GM12878 (cell line): ENCODE data around the gene CKS2. TPM values are rescaled to one million over a fixed set of nuclear protein-coding genes. Genes with fewer than 3 reads are reported as not detected.

Source experiments
- ATF7 ChIP-seq: fragments of 450-650 bp; IDR thresholded peaks from 2 replicates; pipeline ENCODE4 v1.6.1; 2016; ENCODE audit warnings: low read depth, mild to moderate bottlenecking
- BCLAF1 ChIP-seq: fragments of 450-650 bp; IDR thresholded peaks from 2 replicates; pipeline ENCODE4 v1.6.1; 2017; ENCODE audit warnings: antibody characterized with exemption, mild to moderate bottlenecking, moderate library complexity
- BMI1 ChIP-seq: fragments of 450-650 bp; IDR thresholded peaks from 2 replicates; pipeline ENCODE4 v1.6.1; 2016; ENCODE audit warnings: mild to moderate bottlenecking, moderate library complexity, borderline replicate concordance
- CBX5 ChIP-seq: sonication (generic); IDR thresholded peaks from 2 replicates; pipeline ENCODE4 v1.6.1; 2016; ENCODE audit warnings: low read depth, moderate library complexity, mild to moderate bottlenecking, inconsistent platforms
- CHD1 ChIP-seq: IDR thresholded peaks from 2 replicates; pipeline ENCODE4 v1.6.1; 2012; ENCODE audit warnings: low read depth, low read length, improper control_type of control experiment
- CREM ChIP-seq: IDR thresholded peaks from 2 replicates; pipeline ENCODE4 v1.6.1; 2014; ENCODE audit warnings: antibody characterized with exemption, low read depth
- EZH2 ChIP-seq: IDR thresholded peaks from 2 replicates; pipeline ENCODE4 v1.6.1; 2012; ENCODE audit warnings: low read depth, mild to moderate bottlenecking, control low read depth, inconsistent platforms, low read length, borderline replicate concordance; ENCODE audit not compliant: control insufficient read depth
- FOS ChIP-seq: IDR thresholded peaks from 3 replicates; pipeline ENCODE4 v1.6.1; 2011; ENCODE audit warnings: borderline replicate concordance; ENCODE audit not compliant: insufficient read length; ENCODE audit errors: extremely low read depth
- FOXM1 ChIP-seq: IDR thresholded peaks from 2 replicates; pipeline ENCODE4 v1.6.1; 2012; ENCODE audit warnings: low read depth, mild to moderate bottlenecking, inconsistent platforms, low read length, moderate library complexity
- JUND ChIP-seq: IDR thresholded peaks from 2 replicates; pipeline ENCODE4 v1.6.1; 2012; ENCODE audit warnings: low read depth, mild to moderate bottlenecking, low read length, improper control_type of control experiment, moderate library complexity
- MTA3 ChIP-seq: IDR thresholded peaks from 2 replicates; pipeline ENCODE4 v1.6.1; 2012; ENCODE audit warnings: low read length, inconsistent platforms, borderline replicate concordance
- MYB ChIP-seq: fragments of 150-350 bp; IDR thresholded peaks from 2 replicates; pipeline ENCODE4 v1.6.1; 2014; ENCODE audit warnings: mild to moderate bottlenecking, low read depth, low read length, borderline replicate concordance
- NFIC ChIP-seq: IDR thresholded peaks from 2 replicates; pipeline ENCODE4 v1.6.1; 2012; ENCODE audit warnings: low read depth, mild to moderate bottlenecking, inconsistent platforms, low read length, moderate library complexity
- PBX3 ChIP-seq: IDR thresholded peaks from 2 replicates; pipeline ENCODE4 v1.6.1; 2011; ENCODE audit warnings: mild to moderate bottlenecking, low read depth, low read length, moderate library complexity; ENCODE audit not compliant: insufficient replicate concordance
- PKNOX1 ChIP-seq: fragments of 450-650 bp; IDR thresholded peaks from 2 replicates; pipeline ENCODE4 v1.6.1; 2016; ENCODE audit warnings: mild to moderate bottlenecking
- RAD51 ChIP-seq: fragments of 450-650 bp; IDR thresholded peaks from 2 replicates; pipeline ENCODE4 v1.6.1; 2016; ENCODE audit warnings: moderate library complexity, mild to moderate bottlenecking, inconsistent platforms
- SMAD1 ChIP-seq: fragments of 450-650 bp; IDR thresholded peaks from 2 replicates; pipeline ENCODE4 v1.6.1; 2018; ENCODE audit warnings: mild to moderate bottlenecking, low read depth; ENCODE audit not compliant: partially characterized antibody
- SUZ12 ChIP-seq: fragments of 200-600 bp; sonication (generic); IDR thresholded peaks from one replicate; pipeline ENCODE4 v1.6.1; 2018; ENCODE audit warnings: antibody characterized with exemption, mild to moderate bottlenecking; ENCODE audit not compliant: unreplicated experiment
- ZBTB40 ChIP-seq: fragments of 450-650 bp; IDR thresholded peaks from 2 replicates; pipeline ENCODE4 v1.6.1; 2016; ENCODE audit warnings: mild to moderate bottlenecking, moderate library complexity, borderline replicate concordance
- ZNF207 ChIP-seq: fragments of 450-650 bp; IDR thresholded peaks from 2 replicates; pipeline ENCODE4 v1.6.1; 2014; ENCODE audit warnings: antibody characterized with exemption, mild to moderate bottlenecking, borderline replicate concordance
- polyA plus RNA-seq, 11 experiments: library from polyadenylated mRNA; depleted of rRNA in 4 of 11; unstranded in 6 of 11; stranded (reverse) in 5 of 11; fragments of >200 nt; fragmentation: Nextera tagmentation in 4 of 11; fragmentation: Illumina TruSeq in 1 of 11; extraction: Ambion mirVana in 4 of 11; extraction: Trizol in 1 of 11; gene quantifications; 1 replicate in 1 of 11; 2 replicates in 10 of 11; pipeline versions ENCODE4 v1.2.1 to v1.2.3, GENCODE V29; 2011 to 2016; ENCODE audit warnings: inconsistent platforms in 2 of 11, missing spikeins in 2 of 11, low read depth in 1 of 11
- total RNA-seq, 4 experiments: library from RNA; depleted of rRNA in 3 of 4; stranded (reverse); fragments of >200 nt in 3 of 4; fragmentation: Illumina TruSeq in 1 of 4; extraction: Trizol in 1 of 4; gene quantifications; 2 replicates each; pipeline versions ENCODE4 v1.2.1 to v1.2.3, GENCODE V29; 2013 to 2021

CKS2 gene
- total and polyA plus RNA-seq, 10 of the 15 experiments (the other 5 are each of a cell fraction or from before 2014, with no cell fraction given): 172 to 1,251 (median 503) TPM

GRCh38 chr9:89318123-89319014 is 7.4 kb downstream of the CKS2 start, which contains the start of gene SECISBP2 (continued):
- TF ChIP-seq CBX5 (no peak), MTA3 (no peak; the same call in 1 of the 2 replicates), SMAD1 (no peak), SUZ12 (no peak), JUND (no peak), EZH2 (no peak), NFIC (0 out of 2 replicates have a peak, but pooled peaks have one; percentile 9), FOXM1 (peak; percentile 54; the same call in 1 of the 2 replicates), BCLAF1 (no peak), FOS (no peak), RAD51 (peak; percentile 59), ZBTB40 (peak; percentile 96), PBX3 (no peak), MYB (peak; percentile 12; the same call in 1 of the 2 replicates), ZNF207 (peak; percentile 98; the same call in 1 of the 2 replicates), PKNOX1 (peak; percentile 53), CHD1 (no peak), BMI1 (no peak), ATF7 (no peak; the same call in 1 of the 2 replicates), CREM (peak; percentile 99)
